Fibroblast of skin of abdomen (primary cell): ENCODE measurements around the gene NSG2. TPM values are rescaled to one million over a fixed set of nuclear protein-coding genes. Genes with fewer than 3 reads are reported as not detected.

Experiments
- DNase-seq: peaks from one replicate; pipeline ENCODE4 v3.0.0-alpha.2; 2013
- polyA plus RNA-seq, 2 experiments: library from polyadenylated mRNA; unstranded; fragments of 120-200 nt; gene quantifications; one replicate each; pipeline ENCODE4 v1.2.1, GENCODE V29; 2013; ENCODE audit not compliant: insufficient read length in 2 of 2

NSG2 gene
- polyA plus RNA-seq (2013, experiment 1 of 2; ENCODE audit: insufficient read length): not detected
- not detected for polyA plus RNA-seq (2013, experiment 2 of 2; ENCODE audit: insufficient read length)

DNA sequence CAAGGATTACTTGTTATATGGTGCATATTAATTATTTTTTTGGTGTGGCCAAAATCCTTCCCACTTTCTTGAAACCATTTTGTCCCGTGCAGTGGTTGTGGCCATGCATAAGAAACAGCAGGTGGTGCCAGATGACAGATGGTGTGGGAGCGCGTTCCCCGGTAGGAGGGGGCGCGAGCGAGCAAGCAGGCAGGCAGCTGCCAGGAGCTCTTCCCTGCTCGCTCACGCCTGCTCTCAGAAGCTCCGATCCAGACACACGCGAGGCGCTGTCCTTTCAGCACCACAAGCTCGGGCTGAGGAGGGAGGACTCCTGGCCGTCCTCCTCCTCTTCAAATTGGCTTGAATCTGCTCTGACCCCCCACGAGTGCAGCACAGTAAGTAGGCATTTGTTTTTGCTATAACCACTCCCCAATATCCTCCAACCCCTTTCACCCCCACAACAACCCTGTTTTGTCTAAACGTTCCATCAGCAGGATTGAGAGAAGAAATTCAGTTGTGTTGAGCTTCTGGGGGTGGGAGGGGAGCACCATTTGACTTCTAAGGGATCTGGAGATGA, at the start of gene NSG2:
Gene NSG2 (plus strand): TSS at position 237 of the 556 bp plus-strand sequence. CDS start 1,050 bp downstream, outside the sequence.
- DNase-seq: peak; percentile 87

DNA sequence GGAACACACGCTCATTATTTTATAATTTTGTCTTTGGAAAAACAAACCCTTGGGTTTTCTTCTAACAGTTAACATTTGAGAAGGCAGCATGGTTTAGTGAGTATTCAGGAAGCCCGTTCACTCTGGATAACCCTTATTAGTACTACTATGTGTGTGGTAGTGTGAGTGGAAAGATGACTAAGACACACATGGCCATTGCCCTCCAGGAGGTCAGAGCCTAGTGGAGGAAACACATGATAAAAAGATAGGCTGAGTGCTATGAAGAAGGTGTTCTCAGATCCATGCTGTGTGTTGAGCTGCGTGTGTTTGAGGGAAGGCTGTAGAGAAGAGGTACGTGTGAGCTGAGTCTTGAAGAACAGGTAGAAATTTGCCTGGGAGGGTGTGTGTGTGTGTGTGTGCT, 48.2 kb upstream of the NSG2 start:
- DNase-seq: no peak

DNA sequence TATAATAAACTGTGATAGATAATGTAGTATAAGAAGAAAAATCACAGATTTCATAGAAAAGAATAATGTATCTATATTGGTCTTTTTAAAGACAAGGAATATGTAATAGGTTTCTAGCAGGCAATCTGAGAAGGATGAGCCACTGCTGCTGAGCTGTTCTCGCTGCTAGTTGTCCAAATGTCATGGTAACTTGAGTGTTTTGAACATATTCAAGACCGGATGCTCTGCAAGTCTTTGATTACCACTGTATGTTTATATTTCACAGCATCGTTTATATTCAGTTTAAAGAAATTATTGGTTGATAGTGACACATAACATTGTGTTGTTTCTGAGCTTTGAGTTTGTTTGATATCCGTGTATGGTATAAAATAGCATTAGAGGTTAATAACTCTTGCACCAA, 47.0 kb upstream of the NSG2 start:
- no peak for DNase-seq

DNA sequence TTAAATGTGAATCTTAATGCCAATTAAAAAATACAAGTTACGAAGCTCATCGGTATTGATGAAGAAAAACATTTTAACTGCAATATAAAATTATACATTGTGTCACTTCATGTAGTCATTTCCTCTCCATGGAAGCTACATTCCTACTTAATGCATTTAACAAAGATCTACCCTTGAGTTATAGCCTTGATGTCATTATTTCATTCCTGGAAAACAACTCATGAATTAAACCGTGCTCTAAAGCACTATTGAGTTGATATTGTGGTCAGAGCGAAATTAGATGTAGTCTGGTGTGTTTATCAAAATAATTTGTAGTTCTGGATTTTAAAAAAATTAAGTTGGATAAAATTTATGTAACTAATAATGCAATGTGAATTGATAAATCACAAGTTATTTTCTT, 45.4 kb upstream of the NSG2 start:
- DNase-seq: no peak

DNA sequence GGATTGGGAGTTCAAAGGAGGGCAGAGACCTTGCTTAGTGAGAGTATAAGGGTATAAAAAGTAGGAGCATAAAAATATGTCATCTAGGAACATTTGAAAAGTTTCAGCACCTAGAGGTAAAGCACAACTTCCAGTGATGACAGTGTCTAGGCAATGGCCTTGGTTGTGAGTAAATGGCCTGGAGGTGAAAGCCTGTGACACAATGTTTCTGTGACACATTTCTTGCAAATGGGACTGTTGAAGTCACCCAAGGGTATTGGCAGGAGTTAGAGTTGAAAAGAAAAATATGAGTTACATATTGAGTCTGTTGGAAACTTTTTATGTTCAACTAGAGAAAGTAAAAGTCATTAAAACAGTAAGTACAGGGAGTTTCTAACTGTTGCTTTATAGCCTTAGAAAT, 41.7 kb upstream of the NSG2 start:
- no peak for DNase-seq

DNA sequence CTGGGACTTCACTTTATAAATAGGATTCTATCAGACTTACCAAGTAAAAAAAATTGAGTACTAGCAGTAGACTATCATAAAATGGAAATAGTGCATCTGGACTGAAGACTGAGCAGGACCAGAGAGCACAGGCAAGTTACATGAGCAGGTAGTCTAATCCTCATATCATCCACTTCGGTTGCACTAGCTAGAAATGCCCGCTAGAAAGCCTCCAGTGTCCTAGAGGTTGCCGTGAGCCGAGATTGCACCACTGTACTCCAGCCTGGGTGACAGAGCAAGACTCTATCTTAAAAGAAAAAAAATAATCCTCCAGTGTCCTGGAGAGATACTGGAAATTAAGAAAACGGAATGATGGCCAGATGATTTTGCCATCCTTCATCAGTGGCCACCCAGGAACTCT, 36.6 kb upstream of the NSG2 start:
- DNase-seq: no peak

DNA sequence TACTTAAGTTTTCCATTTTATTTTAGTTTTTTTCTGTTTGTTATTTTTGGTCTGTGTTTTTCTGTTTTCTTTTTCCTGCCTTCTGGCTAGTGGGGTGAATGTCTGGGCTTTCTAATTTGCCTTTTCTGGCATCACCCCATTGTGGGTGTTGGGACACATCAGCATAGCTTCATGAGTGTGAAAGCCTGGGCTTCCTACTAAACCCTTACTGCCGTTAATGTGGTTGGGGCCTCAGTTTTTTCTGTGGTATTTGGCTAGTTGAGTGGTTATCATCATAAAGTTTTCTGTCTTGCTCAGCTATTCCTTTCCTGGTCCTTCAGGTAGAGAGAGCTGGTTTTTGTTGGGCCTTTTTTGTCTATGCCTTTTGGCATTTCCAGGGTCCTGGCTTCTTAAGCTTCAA, 35.1 kb upstream of the NSG2 start:
- no peak for DNase-seq

DNA sequence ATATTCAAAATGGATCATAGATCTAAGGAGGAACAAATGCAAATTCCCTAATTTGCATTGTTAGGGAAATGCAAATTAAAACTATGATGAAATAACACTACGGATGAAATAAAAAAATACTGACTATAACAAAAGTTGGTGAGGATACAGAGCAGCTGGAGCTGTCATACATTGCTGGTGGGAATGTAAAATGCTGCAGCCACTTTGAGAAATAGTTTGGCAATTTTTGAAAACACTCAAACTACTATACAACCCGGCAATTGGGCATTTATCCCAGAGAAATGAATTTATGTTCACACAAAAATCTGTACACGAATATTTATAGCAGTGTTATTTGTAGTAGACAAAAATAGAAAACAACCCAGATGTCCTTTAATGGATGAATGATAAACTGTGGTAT, 34.1 kb upstream of the NSG2 start:
- no peak for DNase-seq

DNA sequence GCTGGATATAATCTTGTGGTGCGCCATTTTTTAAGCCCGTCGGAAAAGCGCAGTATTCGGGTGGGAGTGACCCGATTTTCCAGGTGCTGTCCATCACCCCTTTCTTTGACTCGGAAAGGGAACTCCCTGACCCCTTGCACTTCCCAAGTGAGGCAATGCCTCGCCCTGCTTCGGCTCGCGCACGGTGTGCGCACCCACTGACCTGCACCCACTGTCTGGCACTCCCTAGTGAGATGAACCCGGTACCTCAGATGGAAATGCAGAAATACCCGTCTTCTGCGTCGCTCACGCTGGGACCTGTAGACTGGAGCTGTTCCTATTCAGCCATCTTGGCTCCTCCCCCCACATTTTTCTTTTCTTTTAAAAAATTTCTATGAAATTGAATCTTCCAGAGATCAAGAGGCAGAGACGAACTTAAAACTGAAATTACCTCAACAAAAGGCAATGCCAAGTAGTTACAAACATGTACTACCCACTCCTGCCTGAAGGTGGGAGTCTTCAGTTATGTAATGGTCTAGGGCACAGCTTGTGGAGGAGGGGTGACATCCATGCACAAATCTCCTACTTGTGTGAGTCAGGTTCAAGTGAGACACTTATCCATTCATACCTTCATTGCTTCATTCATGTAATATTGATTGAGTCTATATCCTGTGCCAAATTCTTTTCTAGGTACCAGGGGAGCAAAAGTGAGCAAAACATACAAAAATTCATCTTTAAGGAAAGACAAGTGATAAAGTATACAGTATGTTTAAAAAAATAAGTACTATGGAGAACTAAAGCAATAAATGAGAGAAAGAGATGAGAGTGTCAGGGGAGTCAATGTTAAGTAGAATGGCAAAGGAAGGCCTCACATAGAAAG, 25.2 kb upstream of the NSG2 start:
- DNase-seq: peak; percentile 28

DNA sequence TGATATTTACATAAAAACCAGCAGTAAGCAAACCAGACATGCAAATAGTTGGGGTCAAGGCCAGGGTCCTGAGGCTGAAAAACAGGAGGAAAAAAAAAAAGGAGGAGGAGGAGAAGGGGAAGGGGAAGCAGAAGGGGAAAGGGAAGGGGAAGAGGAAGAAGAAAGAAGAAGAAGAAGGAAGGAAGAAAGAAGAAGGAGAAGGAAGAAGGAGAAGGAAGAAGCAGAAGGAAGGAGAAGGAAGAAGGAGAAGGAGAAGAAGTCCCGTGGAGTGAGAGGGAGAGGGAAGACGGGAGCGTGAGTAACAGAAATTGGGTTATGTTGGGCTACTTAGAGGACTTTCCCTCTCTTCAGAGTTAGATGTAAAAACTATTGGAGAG, 24.6 kb upstream of the NSG2 start:
- DNase-seq: no peak

DNA sequence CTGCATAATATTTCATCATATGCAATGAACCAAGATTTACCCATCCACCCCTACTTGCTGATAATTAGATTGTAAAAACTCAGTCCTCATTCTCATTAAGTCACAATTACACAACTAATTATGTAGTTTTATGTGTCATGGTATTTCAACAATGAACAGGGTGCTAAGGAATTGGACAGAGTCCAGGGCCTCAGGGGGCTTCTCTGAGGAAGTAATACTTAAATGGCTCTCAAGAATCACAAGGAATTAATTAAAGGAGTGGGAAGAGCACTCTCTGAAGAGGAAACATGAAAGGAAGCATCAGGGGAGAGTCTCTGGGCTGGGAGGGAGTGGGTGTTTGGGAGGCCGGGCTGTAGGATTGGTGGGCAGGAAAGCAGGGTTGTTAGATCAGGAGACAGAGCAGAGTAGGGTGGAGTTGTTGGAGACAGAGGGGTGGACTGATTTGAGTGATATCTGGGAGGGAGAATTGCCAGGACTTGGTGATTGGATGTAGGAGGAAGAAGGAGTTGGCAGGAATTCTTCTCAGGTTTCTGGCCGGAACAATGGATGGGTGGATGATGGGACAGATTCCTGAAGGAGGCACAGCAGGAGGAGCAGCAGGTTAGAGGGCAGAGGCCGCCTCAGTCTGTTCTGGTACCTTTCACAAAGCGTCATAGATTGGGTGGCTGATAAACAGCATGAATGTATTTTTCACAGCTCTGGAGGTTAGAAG, 23.0 kb upstream of the NSG2 start:
- DNase-seq: no peak

DNA sequence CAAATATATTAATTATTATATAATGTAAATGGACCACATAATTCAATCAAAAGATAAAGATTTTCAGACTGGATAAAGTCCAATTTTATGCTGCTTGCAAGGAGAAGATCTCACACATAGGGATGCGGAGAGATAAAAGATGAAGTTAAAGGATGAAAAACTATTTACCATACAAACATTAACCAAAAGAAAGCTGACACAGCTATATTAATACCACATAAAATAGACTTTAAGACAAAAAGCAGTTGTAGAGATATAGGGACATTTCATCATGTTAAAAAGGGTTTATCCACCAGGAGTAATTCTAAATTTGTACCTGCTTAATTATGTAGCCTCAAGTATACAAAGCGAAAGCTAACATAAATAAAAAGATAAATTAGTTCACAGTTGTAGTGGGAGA, 15.2 kb upstream of the NSG2 start:
- DNase-seq: no peak

DNA sequence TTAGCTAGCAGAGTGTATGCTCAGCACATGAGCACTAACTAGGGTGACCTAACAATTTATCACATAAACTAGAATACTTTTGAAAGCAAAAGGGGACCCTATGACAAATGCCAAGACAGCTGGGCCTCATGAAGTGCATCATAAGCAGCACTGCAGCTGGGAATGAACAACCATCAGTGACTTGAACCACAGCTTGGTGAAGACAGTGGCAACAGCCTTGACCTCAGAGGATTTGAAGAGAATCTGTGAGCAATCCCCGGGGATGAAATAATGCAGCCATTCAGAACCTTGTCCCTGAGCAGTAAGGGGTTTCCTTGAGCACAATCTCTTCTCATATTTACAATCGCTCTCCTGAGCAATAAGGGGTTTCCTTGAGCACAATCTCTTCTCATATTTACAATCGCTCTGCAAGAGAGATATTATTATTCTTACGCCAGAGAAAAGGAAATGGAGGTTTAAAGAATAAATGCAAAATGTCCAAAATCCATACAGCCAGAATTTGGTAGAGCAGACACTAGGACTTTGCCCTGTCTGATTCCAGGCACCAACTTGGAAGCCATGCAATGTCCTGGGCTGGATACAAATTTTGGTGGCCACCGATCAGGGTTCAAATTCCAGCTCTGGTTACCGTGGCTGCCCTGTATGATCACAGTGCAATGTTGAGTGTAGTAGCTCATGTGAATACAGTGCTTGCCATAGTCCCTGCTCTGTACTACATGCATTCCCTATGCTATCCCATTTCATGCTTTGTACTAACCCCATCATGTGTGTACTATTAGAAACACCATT, 846 bp upstream of the NSG2 start:
- no peak for DNase-seq

DNA sequence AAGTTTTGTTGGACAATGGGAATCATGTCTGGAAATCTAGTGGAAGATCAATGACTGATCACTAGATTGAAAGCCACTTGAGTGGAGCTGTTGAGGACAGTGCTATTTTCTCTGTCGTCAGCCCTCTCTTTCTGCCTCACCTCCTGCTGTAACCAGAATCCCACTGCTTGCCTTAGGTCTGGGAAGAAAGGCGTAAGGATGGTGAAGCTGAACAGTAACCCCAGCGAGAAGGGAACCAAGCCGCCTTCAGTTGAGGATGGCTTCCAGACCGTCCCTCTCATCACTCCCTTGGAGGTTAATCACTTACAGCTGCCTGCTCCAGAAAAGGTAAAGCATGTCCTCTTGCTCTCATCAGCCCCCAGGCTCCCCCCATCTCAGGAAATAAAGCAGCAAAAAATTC, 1.1 kb downstream of the NSG2 start:
- no peak for DNase-seq

DNA sequence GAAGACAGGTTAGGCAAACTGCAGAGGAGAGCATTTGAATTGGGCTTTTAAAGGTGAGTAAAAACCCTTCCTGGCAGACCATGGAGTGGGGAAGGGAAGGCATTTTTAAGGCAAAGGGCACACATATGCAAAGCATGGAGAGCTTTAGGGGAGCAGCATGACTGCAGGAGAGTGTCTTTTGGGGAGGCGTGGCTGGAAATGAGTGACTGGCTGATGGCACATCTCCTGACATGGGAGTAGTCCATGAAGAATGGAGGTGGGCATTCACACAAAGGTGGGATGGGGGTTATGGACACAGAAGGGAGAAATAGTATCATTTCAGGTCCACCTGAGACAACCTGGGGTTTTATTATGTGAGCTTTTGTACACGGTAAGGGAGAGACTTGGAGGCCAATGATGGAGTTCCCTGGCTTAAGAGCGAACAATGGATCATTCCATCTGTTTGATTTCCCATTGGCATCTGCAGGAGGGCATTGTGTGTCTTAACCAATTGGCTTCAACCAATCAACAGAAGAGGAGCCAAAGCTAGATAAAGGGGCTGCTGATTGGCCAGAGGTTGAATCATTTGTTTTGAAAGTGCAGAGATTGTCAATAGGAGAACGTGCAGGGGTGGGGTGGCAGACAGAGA, 2.1 kb downstream of the NSG2 start:
- DNase-seq: no peak

DNA sequence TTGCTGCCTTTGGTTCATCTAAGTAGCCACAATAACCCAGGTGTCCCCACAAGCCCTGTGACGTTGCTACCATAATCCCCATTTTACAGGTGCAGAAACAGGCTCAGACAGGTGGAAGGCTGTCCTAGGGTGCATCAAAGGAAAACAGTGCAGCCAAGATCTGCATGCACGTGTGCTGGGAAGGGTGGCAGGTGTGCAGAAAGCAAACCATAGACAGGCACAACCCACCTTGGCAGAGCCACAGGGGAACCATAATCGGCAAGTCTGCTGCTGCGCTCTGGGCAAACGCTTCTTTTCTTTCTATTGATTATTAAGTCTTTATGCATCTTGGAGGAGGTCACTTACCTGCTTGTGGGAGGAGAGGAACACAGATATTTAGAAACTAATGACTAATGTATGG, 7.1 kb downstream of the NSG2 start:
- no peak for DNase-seq

DNA sequence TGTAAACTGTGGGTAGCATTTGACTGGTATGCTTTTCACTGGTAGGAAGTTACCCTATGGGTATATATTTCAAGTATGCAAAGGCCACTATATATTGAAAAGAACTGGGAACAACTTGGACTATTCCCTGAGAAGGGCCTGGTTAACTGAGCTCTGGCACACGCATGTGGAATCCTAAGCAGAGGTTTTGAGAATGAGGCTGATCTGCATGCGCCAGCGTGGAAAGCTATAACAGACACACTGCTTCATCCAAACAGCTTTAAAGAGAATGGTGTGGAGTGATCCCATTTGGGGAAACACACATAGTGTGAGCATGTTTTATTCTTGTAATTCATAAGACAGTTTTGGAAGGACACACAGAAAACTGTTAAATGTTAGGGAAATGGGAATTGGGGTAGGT, 8.4 kb downstream of the NSG2 start:
- DNase-seq: no peak

DNA sequence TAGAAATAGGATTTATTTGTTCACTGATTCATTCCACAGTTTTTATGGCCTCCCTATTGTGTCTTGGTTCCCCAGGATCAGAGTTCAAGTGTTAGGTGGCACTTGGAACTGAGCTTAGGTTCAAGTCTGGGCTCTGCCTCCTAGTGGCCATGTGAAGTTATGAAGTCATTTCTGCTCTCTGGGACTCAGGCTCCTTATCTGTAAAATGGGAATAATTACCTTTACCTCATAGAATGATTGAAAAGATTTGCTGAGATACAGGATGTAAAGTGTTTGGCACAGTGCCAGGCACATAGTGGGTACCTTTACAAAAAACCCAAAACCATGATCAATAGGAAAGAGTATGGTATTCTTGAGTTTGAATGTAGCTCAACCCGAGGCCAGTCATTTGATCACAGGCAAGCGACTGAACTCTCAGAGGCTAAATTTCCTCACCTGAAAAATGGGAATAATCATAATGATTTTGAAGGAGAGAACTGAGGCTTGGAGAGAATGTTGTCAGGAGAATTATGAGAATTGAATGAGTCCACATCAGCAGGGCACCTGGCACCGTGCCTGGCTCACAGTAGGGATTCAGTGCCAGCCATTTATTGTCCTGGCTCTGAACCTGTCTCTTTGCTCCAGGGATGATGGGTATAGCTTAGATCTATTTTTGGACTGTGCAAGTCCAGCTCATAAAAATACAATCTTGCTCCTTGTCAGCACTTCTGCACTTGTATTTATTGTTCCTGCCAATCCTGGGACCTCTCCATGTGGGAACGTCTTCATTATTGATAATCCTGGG, 10.8 kb downstream of the NSG2 start:
- no peak for DNase-seq

DNA sequence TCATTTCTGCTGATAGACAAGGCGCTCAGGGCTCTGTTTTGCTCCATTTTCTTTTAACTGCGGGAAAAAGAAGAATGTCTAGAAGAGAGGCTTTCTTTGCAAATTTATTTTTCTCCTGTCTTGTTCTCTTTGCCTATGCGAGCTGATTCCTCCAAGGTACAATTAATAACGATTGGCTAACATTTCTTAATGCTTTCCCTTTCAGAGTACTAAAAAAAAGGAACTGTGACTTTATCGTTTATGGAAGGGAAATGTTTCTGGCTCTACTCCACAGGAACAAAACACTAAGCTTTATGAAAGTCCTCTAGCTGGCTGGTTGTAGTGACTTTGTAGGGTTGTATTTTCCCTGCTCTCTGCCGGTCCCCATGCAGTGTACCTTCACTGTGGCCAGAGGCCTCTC, 11.7 kb downstream of the NSG2 start:
- no peak for DNase-seq

DNA sequence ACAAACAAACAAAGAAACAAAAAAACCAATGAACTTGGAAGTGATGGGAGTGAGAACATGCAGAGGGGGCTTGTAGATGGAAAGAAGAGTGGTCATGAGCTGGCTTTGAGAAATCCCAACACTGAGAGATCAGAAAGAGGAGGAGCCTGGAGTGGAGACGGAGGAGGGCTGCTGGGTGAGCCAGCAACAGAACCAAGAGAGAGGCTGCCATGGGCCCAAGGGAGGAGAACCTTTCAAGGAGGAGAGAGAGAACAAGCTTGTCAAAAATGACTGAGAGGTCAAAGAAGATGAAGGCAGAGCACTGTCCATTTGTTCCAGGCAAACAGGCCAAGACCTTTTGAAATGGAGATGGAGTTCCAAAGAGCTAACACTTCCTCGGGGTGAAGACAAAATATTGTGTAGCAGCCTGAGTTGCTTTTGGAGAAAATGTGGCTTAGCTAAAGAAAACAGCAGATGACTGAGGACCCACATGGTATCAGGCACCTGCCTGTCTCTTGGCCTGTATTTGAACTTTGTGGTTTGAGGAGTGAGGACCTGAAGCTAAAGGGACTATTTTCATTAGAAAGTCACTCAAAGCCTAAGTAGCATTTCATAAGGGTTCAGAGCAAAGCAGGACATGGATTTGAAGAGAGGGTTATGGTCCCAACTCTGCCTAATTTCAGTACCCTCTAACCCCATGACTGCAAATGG, 13.1 kb downstream of the NSG2 start:
- no peak for DNase-seq

DNA sequence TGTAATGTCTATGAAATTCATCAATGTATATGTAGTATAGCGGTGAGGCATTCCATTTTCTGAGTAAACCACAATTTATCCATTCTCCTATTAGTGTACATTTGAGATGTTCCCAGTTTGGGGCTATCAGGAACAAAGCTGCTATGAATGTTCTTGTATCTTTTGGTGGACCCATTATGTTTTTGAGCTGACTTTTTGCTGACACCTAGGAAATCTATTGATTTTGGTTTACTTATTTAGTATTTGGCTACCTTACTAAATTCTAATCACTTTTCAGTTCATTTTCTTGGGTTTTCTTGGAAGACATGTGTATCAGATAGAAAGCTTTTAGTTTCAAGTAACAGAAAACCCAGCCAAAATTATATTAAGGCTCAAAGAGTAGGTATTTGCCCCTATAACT, 13.7 kb downstream of the NSG2 start:
- DNase-seq: no peak
